ENCODE results near the gene LGALS12.
"Not testable (repeated sequence)": the region's sequence is repeated elsewhere in the genome, so short reads cannot be mapped to it uniquely, and the experiment has no call there.

The LGALS12 gene

GRCh38 chr11:63504933-63505586 lies 824 bp upstream of the LGALS12 start:
- DNase-seq (ENCODE audit: low read depth): no peak

GRCh38 chr11:63506876-63507275 lies 992 bp downstream of the LGALS12 start:
- DNase-seq (ENCODE audit: low read depth): no peak

GRCh38 chr11:63507511-63507910 lies 1.6 kb downstream of the LGALS12 start:
- DNase-seq (ENCODE audit: low read depth): no peak

- no peak for DNase-seq (ENCODE audit: low read depth)
Measured at GRCh38 chr11:63508009-63508408, 2.1 kb downstream of the LGALS12 start.

- no peak for DNase-seq (ENCODE audit: low read depth)
Measured at GRCh38 chr11:63508745-63509144, 2.9 kb downstream of the LGALS12 start.

- DNase-seq (ENCODE audit: low read depth): no peak
Measured at GRCh38 chr11:63510360-63511047, 4.6 kb downstream of the LGALS12 start.

- DNase-seq (ENCODE audit: low read depth): no peak
Measured at GRCh38 chr11:63511048-63511748, 5.3 kb downstream of the LGALS12 start.

GRCh38 chr11:63512816-63513215 lies 6.9 kb downstream of the LGALS12 start:
- DNase-seq (ENCODE audit: low read depth): no peak

GRCh38 chr11:63516109-63516508 lies 10.2 kb downstream of the LGALS12 start:
- no peak for DNase-seq (ENCODE audit: low read depth)

- DNase-seq (ENCODE audit: low read depth): no peak
Measured at GRCh38 chr11:63517156-63517555, 11.3 kb downstream of the LGALS12 start.

- no peak for DNase-seq (ENCODE audit: low read depth)
Measured at GRCh38 chr11:63518548-63518947, 12.7 kb downstream of the LGALS12 start.

- DNase-seq (ENCODE audit: low read depth): no peak
Measured at GRCh38 chr11:63520606-63521170, 14.8 kb downstream of the LGALS12 start.

GRCh38 chr11:63521896-63522295 lies 16.0 kb downstream of the LGALS12 start:
- no peak for DNase-seq (ENCODE audit: low read depth)

- no peak for DNase-seq (ENCODE audit: low read depth)
Measured at GRCh38 chr11:63523151-63523550, 17.3 kb downstream of the LGALS12 start.

- DNase-seq (ENCODE audit: low read depth): no peak
Measured at GRCh38 chr11:63527667-63528066, 21.8 kb downstream of the LGALS12 start.

GRCh38 chr11:63528156-63528555 lies 22.3 kb downstream of the LGALS12 start:
- not testable (repeated sequence) for DNase-seq (ENCODE audit: low read depth)

- not testable (repeated sequence) for DNase-seq (ENCODE audit: low read depth)
Measured at GRCh38 chr11:63528729-63529278, 22.9 kb downstream of the LGALS12 start.

- DNase-seq (ENCODE audit: low read depth): not testable (repeated sequence)
Measured at GRCh38 chr11:63529373-63529772, 23.5 kb downstream of the LGALS12 start.

GRCh38 chr11:63530021-63530420 lies 24.1 kb downstream of the LGALS12 start:
- DNase-seq (ENCODE audit: low read depth): no peak

GRCh38 chr11:63531074-63531792 lies 25.3 kb downstream of the LGALS12 start:
- peak; percentile 55 for DNase-seq (ENCODE audit: low read depth)

GRCh38 chr11:63532117-63532516 lies 26.2 kb downstream of the LGALS12 start:
- DNase-seq (ENCODE audit: low read depth): no peak
